Smooth muscle cell (in vitro differentiated cells): ENCODE measurements around the gene GPC4. TPM values are rescaled to one million over a fixed set of nuclear protein-coding genes. Genes with fewer than 3 reads are reported as not detected.

Experiments
- DNase-seq: peaks from one replicate; lab custom pipeline; 2025; ENCODE audit not compliant: unreplicated experiment; lab: John Stamatoyannopoulos, UW
- H2AFZ ChIP-seq: fragments of 200-600 bp; sonication (generic); 2 replicates; pipeline ENCODE4 v1.6.0; 2016; ENCODE audit warnings: antibody characterized with exemption, low read depth, mild to moderate bottlenecking
- H3F3A ChIP-seq: fragments of 200-600 bp; sonication (generic); 2 replicates; pipeline ENCODE4 v1.6.0; 2017; ENCODE audit warnings: antibody characterized with exemption, low read depth
- H3K27ac ChIP-seq: fragments of 200-600 bp; sonication (generic); 2 replicates; pipeline ENCODE4 v1.5.1; 2016; ENCODE audit warnings: low read depth, mild to moderate bottlenecking
- H3K27me3 ChIP-seq: fragments of 200-600 bp; sonication (generic); 2 replicates; pipeline ENCODE4 v1.6.1; 2016; ENCODE audit warnings: low read depth, mild to moderate bottlenecking
- H3K36me3 ChIP-seq: fragments of 200-600 bp; sonication (generic); 2 replicates; pipeline ENCODE4 v1.5.1; 2016; ENCODE audit warnings: low read depth
- H3K4me1 ChIP-seq: fragments of 200-600 bp; sonication (generic); 2 replicates; pipeline ENCODE4 v1.5.1; 2016; ENCODE audit warnings: low read depth
- H3K4me2 ChIP-seq: fragments of 200-600 bp; sonication (generic); 2 replicates; pipeline ENCODE4 v1.6.0; 2016; ENCODE audit warnings: mild to moderate bottlenecking
- H3K4me3 ChIP-seq: fragments of 200-600 bp; sonication (generic); 2 replicates; pipeline ENCODE4 v1.5.1; 2016; ENCODE audit warnings: mild to moderate bottlenecking
- H3K79me2 ChIP-seq: fragments of 200-600 bp; sonication (generic); 2 replicates; pipeline ENCODE4 v1.6.0; 2016; ENCODE audit warnings: low read depth, mild to moderate bottlenecking
- H3K9ac ChIP-seq: fragments of 200-600 bp; sonication (generic); 2 replicates; pipeline ENCODE4 v1.6.0; 2016; ENCODE audit warnings: low read depth
- H3K9me3 ChIP-seq: fragments of 200-600 bp; sonication (generic); replicated peaks from 2 replicates; pipeline ENCODE4 v1.5.1; 2016; ENCODE audit warnings: low read depth
- H4K20me1 ChIP-seq: fragments of 200-600 bp; sonication (generic); 2 replicates; pipeline ENCODE4 v1.6.0; 2016; ENCODE audit warnings: low read depth
- CTCF ChIP-seq: fragments of 200-600 bp; sonication (generic); IDR thresholded peaks from 2 replicates; pipeline ENCODE4 v1.5.1; 2017; ENCODE audit warnings: borderline replicate concordance, mild to moderate bottlenecking, antibody characterized with exemption; ENCODE audit not compliant: insufficient read depth, poor library complexity, severe bottlenecking
- WGBS: methylation state at CpG from one replicate; pipeline ENCODE4 v1.1.7; 2016; ENCODE audit warnings: low lambda C conversion rate; 5-methylcytosine and 5-hydroxymethylcytosine counted together
- polyA plus RNA-seq: library from polyadenylated mRNA; unstranded; fragments of >200 nt; fragmentation: Nextera tagmentation; extraction: Ambion mirVana; gene quantifications from 2 replicates; pipeline ENCODE4 v1.2.1, GENCODE V29; 2016
- total RNA-seq: library from RNA; depleted of rRNA; stranded (reverse); fragments of >200 nt; gene quantifications from 2 replicates; pipeline ENCODE4 v1.2.3, GENCODE V29; 2014

The GPC4 gene
- total and polyA plus RNA-seq, 2 experiments from 2014 or later: 36.4 to 36.7 TPM

- Histone ChIP-seq H2AFZ (no peak overlapping the region), H3K4me2 (no peak overlapping the region), H3K9ac (no peak overlapping the region), H4K20me1 (peaks cover 8% of the 10 kb centered on the region), H3K36me3 (no peaks in the 10 kb centered on the region), H3K27ac (no peak overlapping the region), H3K4me1 (peaks cover 7% of the 10 kb centered on the region), H3K9me3 (no peaks in the 10 kb centered on the region), H3F3A (no peaks in the 10 kb centered on the region), H3K27me3 (no peaks in the 10 kb centered on the region), H3K4me3 (no peak overlapping the region), H3K79me2 (no peaks in the 10 kb centered on the region)
- TF ChIP-seq CTCF: no peak
- WGBS: 68% methylated on average over 3 of the region's 3 CpGs
- no peak for DNase-seq
Measured at GRCh38 chrX:133307094-133307493, 108.2 kb downstream of the GPC4 start.

GRCh38 chrX:133306316-133306715, 109.0 kb downstream of the GPC4 start:
- Histone ChIP-seq H3K9ac (no peak overlapping the region), H3K27ac (no peak overlapping the region), H3K27me3 (no peaks in the 10 kb centered on the region), H3K9me3 (no peaks in the 10 kb centered on the region), H3K36me3 (no peaks in the 10 kb centered on the region), H3F3A (no peaks in the 10 kb centered on the region), H4K20me1 (peaks cover 7% of the 10 kb centered on the region), H3K4me1 (peaks cover 7% of the 10 kb centered on the region), H3K79me2 (no peaks in the 10 kb centered on the region), H3K4me2 (no peak overlapping the region), H3K4me3 (no peak overlapping the region), H2AFZ (no peak overlapping the region)
- DNase-seq: no peak
- TF ChIP-seq CTCF: no peak
- WGBS: 35% methylated on average over 3 of the region's 3 CpGs

GRCh38 chrX:133305348-133305747, 109.9 kb downstream of the GPC4 start:
- Histone ChIP-seq H3K9me3 (no peaks in the 10 kb centered on the region), H2AFZ (no peak overlapping the region), H3K9ac (no peak overlapping the region), H3K4me1 (peaks cover 7% of the 10 kb centered on the region), H3K36me3 (no peaks in the 10 kb centered on the region), H3F3A (no peaks in the 10 kb centered on the region), H3K4me3 (no peak overlapping the region), H3K27me3 (no peaks in the 10 kb centered on the region), H3K4me2 (no peak overlapping the region), H3K79me2 (no peaks in the 10 kb centered on the region), H3K27ac (no peak overlapping the region), H4K20me1 (no peaks in the 10 kb centered on the region)
- no peak for TF ChIP-seq CTCF
- no peak for DNase-seq

- Histone ChIP-seq H3F3A (no peaks in the 10 kb centered on the region), H3K4me3 (no peak overlapping the region), H3K79me2 (no peaks in the 10 kb centered on the region), H3K36me3 (no peaks in the 10 kb centered on the region), H3K9ac (no peak overlapping the region), H4K20me1 (no peaks in the 10 kb centered on the region), H3K27me3 (no peaks in the 10 kb centered on the region), H3K9me3 (no peaks in the 10 kb centered on the region), H3K4me2 (no peak overlapping the region), H3K4me1 (no peaks in the 10 kb centered on the region), H2AFZ (no peak overlapping the region), H3K27ac (no peak overlapping the region)
- no peak for TF ChIP-seq CTCF
- 82% methylated on average over 10 of the region's 10 CpGs for WGBS
- no peak for DNase-seq
Measured at GRCh38 chrX:133302775-133303445, 112.4 kb downstream of the GPC4 start.
